PFSK-1 (cell line): ENCODE data around the gene ATG9A.

Experiments used
- SIN3A ChIP-seq: IDR thresholded peaks from 2 replicates; pipeline ENCODE4 v1.6.1; 2012; ENCODE audit warnings: mild to moderate bottlenecking, low read length, moderate library complexity, borderline replicate concordance; ENCODE audit not compliant: insufficient read depth
- TAF1 ChIP-seq: IDR thresholded peaks from 2 replicates; pipeline ENCODE4 v1.6.1; 2012; ENCODE audit warnings: low read length, control low read depth, borderline replicate concordance; ENCODE audit not compliant: insufficient read depth

- TF ChIP-seq SIN3A (no peak), TAF1 (no peak)
These were observed 58.2 kb downstream of the ATG9A start for GRCh38 chr2:219171231-219171651.
